HepG2 (cell line): ENCODE data around the gene POFUT2. TPM values are rescaled to one million over a fixed set of nuclear protein-coding genes. Genes with fewer than 3 reads are reported as not detected.

ENCODE experiments used
- FOXJ3 ChIP-seq: sonication (generic); formaldehyde crosslinking; IDR thresholded peaks from 2 replicates; pipeline ENCODE4 v1.4.0; 2020; ENCODE audit warnings: missing genetic modification reagents, mild to moderate bottlenecking, borderline replicate concordance
- FOXP1 ChIP-seq, 2 experiments: fragments of 450-650 bp in 1 of 2; IDR thresholded peaks; 2 replicates each; pipeline ENCODE4 v1.6.1; 2017 to 2018; ENCODE audit warnings: antibody characterized with exemption in 1 of 2
- GATA4 ChIP-seq: sonication (generic); IDR thresholded peaks from 2 replicates; pipeline ENCODE4 v1.6.1; 2016; ENCODE audit warnings: antibody characterized with exemption, low read depth, borderline replicate concordance
- HIVEP1 ChIP-seq: sonication (generic); formaldehyde crosslinking; IDR thresholded peaks from 2 replicates; pipeline ENCODE4 v1.4.0; 2020; ENCODE audit warnings: mild to moderate bottlenecking, missing genetic modification reagents
- HOMEZ ChIP-seq: IDR thresholded peaks from 2 replicates; pipeline ENCODE4 v1.6.1; 2016; ENCODE audit warnings: low read depth
- KMT2B ChIP-seq: IDR thresholded peaks from 2 replicates; pipeline ENCODE4 v1.6.1; 2016; ENCODE audit warnings: missing genetic modification reagents, missing compliant biosample characterization
- NFKBIZ ChIP-seq: IDR thresholded peaks from 2 replicates; pipeline ENCODE4 v1.6.1; 2018; ENCODE audit warnings: missing genetic modification reagents, missing compliant biosample characterization
- PHF20 ChIP-seq: sonication (generic); formaldehyde crosslinking; IDR thresholded peaks from 2 replicates; pipeline ENCODE4 v1.5.0; 2020; ENCODE audit warnings: mild to moderate bottlenecking, missing genetic modification reagents
- POGK ChIP-seq: sonication (generic); formaldehyde crosslinking; conservative IDR thresholded peaks from 2 replicates; pipeline ENCODE4 v1.8.0; 2022; ENCODE audit warnings: mild to moderate bottlenecking, moderate library complexity, missing genetic modification reagents
- RXRB ChIP-seq: IDR thresholded peaks from 2 replicates; pipeline ENCODE4 v1.6.1; 2016; ENCODE audit warnings: borderline replicate concordance, missing genetic modification reagents, missing compliant biosample characterization
- SAFB2 ChIP-seq: sonication (generic); formaldehyde crosslinking; IDR thresholded peaks from 2 replicates; pipeline ENCODE4 v1.5.1; 2020; ENCODE audit warnings: missing genetic modification reagents, low read depth, mild to moderate bottlenecking, borderline replicate concordance
- SATB2 ChIP-seq: sonication (generic); formaldehyde crosslinking; IDR thresholded peaks from 2 replicates; pipeline ENCODE4 v1.5.0; 2020; ENCODE audit warnings: missing genetic modification reagents
- SYNCRIP ChIP-seq: fragments of 200-400 bp; formaldehyde crosslinking; IDR thresholded peaks from 2 replicates; pipeline ENCODE4 v1.6.1; 2018; ENCODE audit warnings: mild to moderate bottlenecking, low read depth, low read length; ENCODE audit not compliant: insufficient read depth
- ZNF101 ChIP-seq: sonication (generic); formaldehyde crosslinking; IDR thresholded peaks from 2 replicates; pipeline ENCODE4 v1.4.0; 2020; ENCODE audit warnings: mild to moderate bottlenecking, low read depth, missing genetic modification reagents, borderline replicate concordance
- ZNF546 ChIP-seq: sonication (generic); formaldehyde crosslinking; conservative IDR thresholded peaks from 2 replicates; pipeline ENCODE4 v1.8.1; 2023; ENCODE audit warnings: mild to moderate bottlenecking, missing genetic modification reagents
- ZNF776 ChIP-seq: sonication (generic); formaldehyde crosslinking; IDR thresholded peaks from 2 replicates; pipeline ENCODE4 v1.4.0; 2020; ENCODE audit warnings: mild to moderate bottlenecking, missing genetic modification reagents
- ZNF781 ChIP-seq: sonication (generic); formaldehyde crosslinking; IDR thresholded peaks from 2 replicates; pipeline ENCODE4 v1.5.1; 2020; ENCODE audit warnings: borderline replicate concordance, mild to moderate bottlenecking, missing genetic modification reagents; ENCODE audit errors: not compliant biosample characterization
- ZNF782 ChIP-seq: sonication (generic); formaldehyde crosslinking; IDR thresholded peaks from 2 replicates; pipeline ENCODE4 v1.4.0; 2020; ENCODE audit warnings: missing genetic modification reagents, mild to moderate bottlenecking, borderline replicate concordance
- polyA plus RNA-seq, 8 experiments: library from polyadenylated mRNA; depleted of rRNA in 3 of 8; stranded (reverse) in 7 of 8; unstranded in 1 of 8; fragments of >200 nt; fragmentation: Illumina TruSeq in 4 of 8; extraction: Trizol in 4 of 8; gene quantifications; 2 replicates each; pipeline versions ENCODE4 v1.2.1 to v1.2.3, GENCODE V29; 2011 to 2016; ENCODE audit warnings: low read depth in 4 of 8, missing spikeins in 1 of 8, mixed read lengths in 1 of 8; ENCODE audit not compliant: insufficient read depth in 1 of 8
- total RNA-seq, 5 experiments: library from RNA; depleted of rRNA; stranded (reverse); fragments of >200 nt; fragmentation: Illumina TruSeq; extraction: Trizol; gene quantifications; 2 replicates each; pipeline ENCODE4 v1.2.3, GENCODE V29; 2016; ENCODE audit warnings: low read depth in 1 of 5
- TF ChIP-seq, protein P1 (sequence below): sonication (generic); formaldehyde crosslinking; conservative IDR thresholded peaks from 2 replicates; pipeline ENCODE4 v1.8.0; 2022; ENCODE audit warnings: missing genetic modification reagents
- TF ChIP-seq, protein P2 (sequence below): sonication (generic); formaldehyde crosslinking; conservative IDR thresholded peaks from 2 replicates; pipeline ENCODE4 v1.8.1; 2023; ENCODE audit warnings: missing genetic modification reagents
- TF ChIP-seq, protein P3 (sequence below): sonication (generic); formaldehyde crosslinking; IDR thresholded peaks from 2 replicates; pipeline ENCODE4 v1.8.0; 2022; ENCODE audit warnings: mild to moderate bottlenecking, missing genetic modification reagents, borderline replicate concordance

The POFUT2 gene
- total and polyA plus RNA-seq, 2 of the 13 experiments (the other 11 are each of a cell fraction or from before 2014, with no cell fraction given), result 22.8 to 24.0 TPM

- peak; percentile 69 for TF ChIP-seq ZNF781 (CRISPR knock-in tag)
- TF ChIP-seq RXRB (CRISPR knock-in tag), result peak; percentile 72
- TF ChIP-seq, protein P1, sequence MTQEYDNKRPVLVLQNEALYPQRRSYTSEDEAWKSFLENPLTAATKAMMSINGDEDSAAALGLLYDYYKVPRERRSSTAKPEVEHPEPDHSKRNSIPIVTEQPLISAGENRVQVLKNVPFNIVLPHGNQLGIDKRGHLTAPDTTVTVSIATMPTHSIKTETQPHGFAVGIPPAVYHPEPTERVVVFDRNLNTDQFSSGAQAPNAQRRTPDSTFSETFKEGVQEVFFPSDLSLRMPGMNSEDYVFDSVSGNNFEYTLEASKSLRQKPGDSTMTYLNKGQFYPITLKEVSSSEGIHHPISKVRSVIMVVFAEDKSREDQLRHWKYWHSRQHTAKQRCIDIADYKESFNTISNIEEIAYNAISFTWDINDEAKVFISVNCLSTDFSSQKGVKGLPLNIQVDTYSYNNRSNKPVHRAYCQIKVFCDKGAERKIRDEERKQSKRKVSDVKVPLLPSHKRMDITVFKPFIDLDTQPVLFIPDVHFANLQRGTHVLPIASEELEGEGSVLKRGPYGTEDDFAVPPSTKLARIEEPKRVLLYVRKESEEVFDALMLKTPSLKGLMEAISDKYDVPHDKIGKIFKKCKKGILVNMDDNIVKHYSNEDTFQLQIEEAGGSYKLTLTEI (CRISPR knock-in tag), result no peak
- TF ChIP-seq FOXP1 (IDR thresholded peaks at IDR 0.05), result no peak
- TF ChIP-seq FOXP1 (CRISPR knock-in tag; IDR thresholded peaks at IDR 0.05), result no peak; the same call in 1 of the 2 replicates
- no peak for TF ChIP-seq KMT2B (CRISPR knock-in tag)
- TF ChIP-seq POGK (CRISPR knock-in tag), result no peak; the same call in 1 of the 2 replicates
- TF ChIP-seq GATA4, result no peak; the same call in 1 of the 2 replicates
- no peak for TF ChIP-seq PHF20
- no peak for TF ChIP-seq ZNF546 (CRISPR knock-in tag)
- 0 out of 2 replicates have a peak, but pooled peaks have one; percentile 30 for TF ChIP-seq HOMEZ (CRISPR knock-in tag)
- TF ChIP-seq FOXJ3 (CRISPR knock-in tag), result no peak
- TF ChIP-seq SYNCRIP, result no peak
- TF ChIP-seq ZNF776 (CRISPR knock-in tag), result no peak
- no peak for TF ChIP-seq SAFB2 (CRISPR knock-in tag)
- TF ChIP-seq ZNF782 (CRISPR knock-in tag), result no peak; the same call in 1 of the 2 replicates
- TF ChIP-seq NFKBIZ, result no peak
- TF ChIP-seq ZNF101, result no peak
- TF ChIP-seq SATB2, result no peak
- TF ChIP-seq HIVEP1 (CRISPR knock-in tag), result no peak
- TF ChIP-seq, protein P2, sequence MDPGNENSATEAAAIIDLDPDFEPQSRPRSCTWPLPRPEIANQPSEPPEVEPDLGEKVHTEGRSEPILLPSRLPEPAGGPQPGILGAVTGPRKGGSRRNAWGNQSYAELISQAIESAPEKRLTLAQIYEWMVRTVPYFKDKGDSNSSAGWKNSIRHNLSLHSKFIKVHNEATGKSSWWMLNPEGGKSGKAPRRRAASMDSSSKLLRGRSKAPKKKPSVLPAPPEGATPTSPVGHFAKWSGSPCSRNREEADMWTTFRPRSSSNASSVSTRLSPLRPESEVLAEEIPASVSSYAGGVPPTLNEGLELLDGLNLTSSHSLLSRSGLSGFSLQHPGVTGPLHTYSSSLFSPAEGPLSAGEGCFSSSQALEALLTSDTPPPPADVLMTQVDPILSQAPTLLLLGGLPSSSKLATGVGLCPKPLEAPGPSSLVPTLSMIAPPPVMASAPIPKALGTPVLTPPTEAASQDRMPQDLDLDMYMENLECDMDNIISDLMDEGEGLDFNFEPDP, result no peak
- TF ChIP-seq, protein P3, sequence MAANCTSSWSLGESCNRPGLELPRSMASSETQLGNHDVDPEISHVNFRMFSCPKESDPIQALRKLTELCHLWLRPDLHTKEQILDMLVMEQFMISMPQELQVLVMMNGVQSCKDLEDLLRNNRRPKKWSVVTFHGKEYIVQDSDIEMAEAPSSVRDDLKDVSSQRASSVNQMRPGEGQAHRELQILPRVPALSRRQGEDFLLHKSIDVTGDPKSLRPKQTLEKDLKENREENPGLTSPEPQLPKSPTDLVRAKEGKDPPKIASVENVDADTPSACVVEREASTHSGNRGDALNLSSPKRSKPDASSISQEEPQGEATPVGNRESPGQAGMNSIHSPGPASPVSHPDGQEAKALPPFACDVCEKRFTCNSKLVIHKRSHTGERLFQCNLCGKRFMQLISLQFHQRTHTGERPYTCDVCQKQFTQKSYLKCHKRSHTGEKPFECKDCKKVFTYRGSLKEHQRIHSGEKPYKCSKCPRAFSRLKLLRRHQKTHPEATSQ (CRISPR knock-in tag), result no peak
Observed at GRCh38 chr21:45330075-45330781, 42.5 kb upstream of the POFUT2 start (continued).
